ENCODE results near the gene KLHL1. TPM values are rescaled to one million over a fixed set of nuclear protein-coding genes. Genes with fewer than 3 reads are reported as not detected.
"Not testable (repeated sequence)": the region's sequence is repeated elsewhere in the genome, so short reads cannot be mapped to it uniquely, and the experiment has no call there.

The KLHL1 gene
- not detected for total RNA-seq
- not detected for polyA plus RNA-seq
- total RNA-seq, result 0 reads per million in 6 experiments

DNA sequence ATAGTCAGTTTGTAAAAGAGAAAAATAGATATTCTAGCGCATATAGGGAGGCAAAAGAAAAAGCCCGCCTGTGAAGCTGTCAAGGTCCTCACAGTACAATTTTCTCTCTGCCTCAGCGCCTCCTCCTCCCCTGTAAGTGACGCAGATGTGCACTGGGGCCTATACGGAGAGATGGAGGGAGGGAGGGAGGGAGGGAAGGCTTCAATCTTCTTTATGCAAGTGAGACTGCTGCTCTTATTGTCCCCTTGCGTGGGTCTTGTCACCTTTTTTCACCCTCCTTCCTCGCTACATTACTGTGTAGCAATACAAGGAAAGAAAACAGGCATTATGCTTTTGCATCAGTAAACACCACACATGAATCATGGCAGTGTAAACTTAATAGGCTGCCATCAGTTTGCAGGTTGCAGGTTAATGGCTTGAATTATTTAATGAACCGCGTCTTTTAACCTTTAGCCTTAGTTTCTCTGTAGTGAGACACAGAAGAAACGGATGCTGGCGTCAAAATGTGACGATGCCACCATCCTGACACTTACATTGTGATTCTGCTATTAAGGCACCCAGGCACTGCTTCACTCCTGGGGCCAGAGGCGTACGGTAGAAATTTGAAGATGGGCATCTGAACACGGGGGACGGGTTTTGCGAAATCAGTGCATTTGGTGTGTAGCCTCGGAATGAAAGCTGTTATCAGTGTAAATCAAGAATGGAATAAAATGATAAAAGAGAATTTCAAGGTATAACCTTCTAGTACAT is at the start of gene KLHL1:
KLHL1 (minus strand) TSS at position 97 of the 750 bp plus-strand sequence. CDS start 753 bp downstream, outside the sequence.
- Mint-ChIP-seq H3K4me1 (no peaks in the 10 kb centered on the region), H3K4me3 (no peak within 1 kb of the TSS), H3K9me3 (peaks cover 0 to 9% (median 3%) of the 10 kb centered on the region in 9 donors), H3K36me3 (no peaks in the 10 kb centered on the region), H3K27ac (no peak within 1 kb of the TSS), H3K27me3 (peaks cover 0 to 3% (median 0%) of the 10 kb centered on the region in 5 donors)
- POLR2A ChIA-PET, result no interaction called here
- ATAC-seq (no peak), DNase-seq (no peak)

- POLR2A ChIA-PET, DNase-seq, H3K4me1 Mint-ChIP-seq, H3K27me3 Mint-ChIP-seq, H3K36me3 Mint-ChIP-seq, H3K27ac Mint-ChIP-seq, H3K4me3 Mint-ChIP-seq, ATAC-seq: not testable (repeated sequence)
- H3K9me3 Mint-ChIP-seq, result peaks cover 0 to 12% (median 3%) of the 10 kb centered on the region in 9 donors
These were observed 34.4 kb upstream of the KLHL1 start for GRCh38 chr13:70142658-70143057.

DNA sequence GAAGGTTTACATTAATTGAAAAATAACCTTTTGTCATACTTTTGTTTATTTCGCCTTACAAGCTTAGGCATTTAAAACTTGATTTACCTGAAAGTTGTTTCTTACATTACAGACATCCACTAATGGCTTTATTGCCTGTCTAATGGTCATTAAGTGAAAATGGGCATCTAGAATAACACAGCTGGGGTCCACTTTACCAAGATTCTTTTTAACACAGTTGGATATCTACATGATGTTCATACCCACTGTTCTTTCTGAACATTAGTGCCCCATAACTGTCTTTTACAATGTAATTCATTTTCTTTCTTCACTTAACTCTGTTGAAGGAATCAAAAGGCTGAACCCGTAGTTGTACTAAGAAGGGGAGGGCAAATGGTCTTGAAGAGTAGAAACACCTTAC is 19.8 kb upstream of the KLHL1 start:
- POLR2A ChIA-PET, result no interaction called here
- Mint-ChIP-seq H3K4me3 (no peak overlapping the region), H3K4me1 (no peaks in the 10 kb centered on the region), H3K9me3 (peaks cover 0 to 21% (median 2%) of the 10 kb centered on the region in 9 donors), H3K27me3 (no peaks in the 10 kb centered on the region), H3K27ac (no peak overlapping the region), H3K36me3 (no peaks in the 10 kb centered on the region)
- DNase-seq, result no peak
- no peak for ATAC-seq

GRCh38 chr13:70125693-70126092 is 17.4 kb upstream of the KLHL1 start:
- H3K9me3 Mint-ChIP-seq, result peaks cover 0 to 23% (median 7%) of the 10 kb centered on the region in 9 donors
- no peaks in the 10 kb centered on the region for H3K36me3 Mint-ChIP-seq
- ATAC-seq, result no peak
- H3K4me3 Mint-ChIP-seq, result no peak overlapping the region
- H3K27me3 Mint-ChIP-seq, result no peaks in the 10 kb centered on the region
- no peaks in the 10 kb centered on the region for H3K4me1 Mint-ChIP-seq
- DNase-seq, result no peak
- POLR2A ChIA-PET, result no interaction called here
- H3K27ac Mint-ChIP-seq, result no peak overlapping the region

DNA sequence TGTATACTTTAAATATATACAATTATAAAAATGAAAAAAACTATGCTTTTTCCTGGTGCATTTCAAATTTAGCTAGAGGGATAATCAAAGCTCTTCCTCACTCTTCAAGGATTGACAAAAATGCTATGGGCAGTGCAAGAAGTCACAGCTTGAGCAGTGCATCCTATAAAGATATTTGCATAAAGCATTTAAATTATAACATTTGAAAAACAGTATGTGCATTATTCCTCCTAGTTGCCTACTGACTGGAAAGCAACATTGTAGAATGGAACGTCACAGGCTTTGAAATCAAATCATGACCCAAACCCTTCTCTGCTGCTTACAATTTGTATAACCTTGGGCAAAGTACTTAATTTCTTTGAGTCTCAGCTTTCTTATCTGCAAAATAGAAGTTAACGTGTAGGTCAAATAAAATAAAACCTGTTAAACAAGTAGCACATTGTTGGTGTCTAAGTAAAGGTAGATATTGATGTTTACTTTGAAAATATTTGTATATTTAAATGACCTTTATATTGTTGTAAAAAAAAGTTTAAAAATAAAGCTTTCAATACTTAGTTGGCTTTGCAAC is 9.2 kb upstream of the KLHL1 start:
- Mint-ChIP-seq H3K27me3 (no peaks in the 10 kb centered on the region), H3K36me3 (no peaks in the 10 kb centered on the region), H3K4me3 (no peak overlapping the region), H3K9me3 (peaks cover 0 to 24% (median 2%) of the 10 kb centered on the region in 9 donors), H3K4me1 (no peaks in the 10 kb centered on the region), H3K27ac (no peak overlapping the region)
- DNase-seq, result no peak
- no peak for ATAC-seq
- POLR2A ChIA-PET, result no interaction called here

DNA sequence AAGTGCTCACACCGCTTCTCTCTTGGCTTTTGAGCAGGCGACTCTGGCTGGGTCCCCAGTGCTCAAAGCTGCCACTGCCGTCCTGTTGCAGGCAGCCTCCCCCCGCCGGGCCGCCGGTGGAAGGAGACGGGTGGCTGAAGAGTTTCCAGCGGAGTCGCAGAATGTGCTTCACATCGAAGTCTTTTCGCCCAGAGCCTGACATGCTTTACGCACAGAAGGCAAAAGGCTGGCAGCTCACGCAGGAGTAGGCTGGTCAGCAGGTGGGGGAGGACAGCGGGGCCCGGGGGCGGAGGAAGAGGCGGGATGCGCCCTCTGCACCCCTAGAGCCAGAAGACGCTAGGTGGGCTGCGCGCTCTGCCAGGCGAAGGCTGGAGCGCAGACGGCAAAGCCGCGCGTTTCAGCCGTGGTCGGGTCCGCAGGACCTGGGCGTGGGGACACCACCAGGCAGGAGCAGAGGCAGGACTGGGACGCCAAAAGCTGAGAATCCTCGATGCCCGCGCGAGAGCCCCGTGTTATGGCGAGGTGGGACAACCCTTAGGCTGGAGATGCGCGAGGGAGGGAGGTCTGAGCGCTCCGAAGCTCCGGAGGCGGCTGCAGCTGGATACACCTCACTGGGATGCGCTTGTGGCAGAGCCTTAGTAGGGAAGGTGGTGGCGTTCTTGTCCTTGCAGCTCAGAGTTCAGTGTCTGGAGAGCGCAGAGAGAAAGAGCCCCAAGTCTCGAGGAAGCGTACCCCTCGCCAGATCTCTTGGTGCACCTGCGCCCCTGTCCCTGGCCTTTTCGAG is 562 bp downstream of the KLHL1 start, which contains the start of gene ATXN8OS:
ATXN8OS (plus strand) TSS at position 329 of the 784 bp plus-strand sequence.
- peaks cover 0 to 11% (median 3%) of the 10 kb centered on the region in 9 donors for H3K9me3 Mint-ChIP-seq
- H3K4me3 Mint-ChIP-seq, result no peak within 1 kb of the TSS
- ATAC-seq, result no peak
- DNase-seq, result peak in 1 of 10 donors; percentile 3
- peaks cover 0 to 3% (median 0%) of the 10 kb centered on the region in 5 donors for H3K27me3 Mint-ChIP-seq
- H3K27ac Mint-ChIP-seq, result no peak within 1 kb of the TSS
- H3K36me3 Mint-ChIP-seq, result no peaks in the 10 kb centered on the region
- no peaks in the 10 kb centered on the region for H3K4me1 Mint-ChIP-seq
- POLR2A ChIA-PET, result no interaction called here

DNA sequence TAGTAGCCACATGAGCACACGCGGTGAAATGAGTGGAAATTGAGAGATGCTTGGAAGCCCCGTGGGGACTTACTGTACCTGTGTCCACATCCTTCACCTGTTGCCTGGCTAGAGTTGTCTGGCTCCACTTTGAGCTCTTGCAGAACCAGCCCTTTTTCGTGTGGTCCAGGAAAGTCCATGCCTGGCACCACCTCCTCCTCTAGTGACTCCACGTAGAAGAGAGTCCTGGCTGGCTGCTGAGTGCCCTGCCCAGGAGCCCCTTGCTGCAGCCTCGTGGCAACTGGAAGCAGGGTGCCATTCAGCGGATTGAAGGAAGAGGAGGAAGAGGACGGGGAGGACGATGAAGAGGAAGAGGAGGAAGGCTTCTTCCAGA is 1.1 kb downstream of the KLHL1 start:
- POLR2A ChIA-PET, result no interaction called here
- H3K4me1 Mint-ChIP-seq, result no peaks in the 10 kb centered on the region
- H3K9me3 Mint-ChIP-seq, result peaks cover 0 to 13% (median 3%) of the 10 kb centered on the region in 9 donors
- DNase-seq (no peak), ATAC-seq (no peak)
- no peak overlapping the region for H3K27ac Mint-ChIP-seq
- no peaks in the 10 kb centered on the region for H3K36me3 Mint-ChIP-seq
- no peak overlapping the region for H3K4me3 Mint-ChIP-seq
- peaks cover 0 to 3% (median 0%) of the 10 kb centered on the region in 5 donors for H3K27me3 Mint-ChIP-seq

GRCh38 chr13:70104481-70104880 is 3.8 kb downstream of the KLHL1 start:
- POLR2A ChIA-PET, result no interaction called here
- Mint-ChIP-seq H3K27me3 (peaks cover 0 to 3% (median 0%) of the 10 kb centered on the region in 5 donors), H3K9me3 (peaks cover 0 to 13% (median 3%) of the 10 kb centered on the region in 9 donors), H3K27ac (no peak overlapping the region), H3K4me3 (no peak overlapping the region), H3K36me3 (no peaks in the 10 kb centered on the region), H3K4me1 (no peaks in the 10 kb centered on the region)
- DNase-seq (no peak), ATAC-seq (no peak)

DNA sequence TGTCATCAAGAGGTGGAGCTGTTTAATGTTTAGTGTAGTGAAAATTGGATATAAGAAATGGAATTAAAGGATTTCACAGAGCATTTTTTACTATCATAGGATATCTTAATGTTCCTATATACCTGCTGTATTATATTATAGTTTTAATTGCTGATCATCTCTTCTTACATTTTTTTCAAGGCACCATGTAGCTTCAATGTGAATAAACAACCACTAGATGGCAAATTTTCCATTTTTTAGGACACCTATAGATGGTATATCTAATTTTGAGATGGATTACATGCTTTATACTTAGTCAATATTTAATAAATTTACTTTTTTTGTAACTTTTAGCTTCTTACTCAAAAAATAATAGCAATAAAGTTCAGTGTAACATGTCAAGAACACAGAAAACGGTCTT is 9.6 kb downstream of the KLHL1 start:
- Mint-ChIP-seq H3K4me1 (no peaks in the 10 kb centered on the region), H3K36me3 (no peaks in the 10 kb centered on the region), H3K9me3 (peaks cover 0 to 11% (median 2%) of the 10 kb centered on the region in 9 donors), H3K4me3 (no peak overlapping the region), H3K27me3 (no peaks in the 10 kb centered on the region), H3K27ac (no peak overlapping the region)
- ATAC-seq (no peak), DNase-seq (no peak)
- POLR2A ChIA-PET, result no interaction called here

GRCh38 chr13:70090036-70090723 is 18.1 kb downstream of the KLHL1 start:
- POLR2A ChIA-PET, result no interaction called here
- no peak overlapping the region for H3K27ac Mint-ChIP-seq
- no peak for ATAC-seq

GRCh38 chr13:70088926-70089325 is 19.3 kb downstream of the KLHL1 start:
- Mint-ChIP-seq H3K27ac (no peak overlapping the region), H3K36me3 (peaks cover 0 to 8% (median 0%) of the 10 kb centered on the region in 3 donors), H3K9me3 (peaks cover 5 to 30% (median 13%) of the 10 kb centered on the region in 9 donors), H3K4me3 (no peak overlapping the region), H3K4me1 (no peaks in the 10 kb centered on the region), H3K27me3 (no peaks in the 10 kb centered on the region)
- ATAC-seq (no peak), DNase-seq (no peak)
- POLR2A ChIA-PET, result no interaction called here

More at GRCh38 chr13:70090036-70090723, 18.1 kb downstream of the KLHL1 start:
- Mint-ChIP-seq H3K4me1 (no peaks in the 10 kb centered on the region), H3K36me3 (peaks cover 0 to 3% (median 0%) of the 10 kb centered on the region in 3 donors), H3K27me3 (no peaks in the 10 kb centered on the region), H3K9me3 (peaks cover 5 to 30% (median 10%) of the 10 kb centered on the region in 9 donors), H3K4me3 (no peak overlapping the region)
- no peak for DNase-seq

DNA sequence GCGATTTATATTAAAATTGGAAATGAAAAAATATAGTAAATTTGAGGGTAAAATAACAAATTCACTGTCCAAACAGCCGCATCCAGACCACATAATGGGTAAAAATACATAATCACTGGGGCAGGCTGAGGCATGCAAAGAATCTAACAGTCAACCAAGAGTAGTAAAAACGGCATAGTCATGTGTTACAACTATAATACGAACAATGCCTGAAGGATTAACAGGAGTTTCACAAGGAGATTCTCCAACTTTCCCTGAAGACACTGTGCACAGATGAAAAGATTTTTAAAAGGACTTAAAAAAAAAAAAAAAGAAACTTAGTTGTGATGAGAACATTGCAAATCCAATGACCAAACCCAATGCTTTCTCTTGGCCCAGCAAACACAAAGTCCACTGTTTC is 21.0 kb downstream of the KLHL1 start:
- H3K27me3 Mint-ChIP-seq, result no peaks in the 10 kb centered on the region
- no peaks in the 10 kb centered on the region for H3K4me1 Mint-ChIP-seq
- H3K4me3 Mint-ChIP-seq, result no peak overlapping the region
- H3K9me3 Mint-ChIP-seq, result peaks cover 3 to 30% (median 13%) of the 10 kb centered on the region in 9 donors
- no peak overlapping the region for H3K27ac Mint-ChIP-seq
- POLR2A ChIA-PET, result no interaction called here
- peaks cover 0 to 8% (median 0%) of the 10 kb centered on the region in 3 donors for H3K36me3 Mint-ChIP-seq
- DNase-seq (no peak), ATAC-seq (no peak)
